NCI-H748 (cell line): Measurements from ENCODE around the gene HGS.
A peak's percentile ranks its signal among the peaks of the same experiment; 100 is the strongest.

ENCODE experiments used
- DNase-seq: peaks from one replicate; lab custom pipeline; 2025; ENCODE audit not compliant: unreplicated experiment; lab: John Stamatoyannopoulos, UW

The HGS gene

DNA sequence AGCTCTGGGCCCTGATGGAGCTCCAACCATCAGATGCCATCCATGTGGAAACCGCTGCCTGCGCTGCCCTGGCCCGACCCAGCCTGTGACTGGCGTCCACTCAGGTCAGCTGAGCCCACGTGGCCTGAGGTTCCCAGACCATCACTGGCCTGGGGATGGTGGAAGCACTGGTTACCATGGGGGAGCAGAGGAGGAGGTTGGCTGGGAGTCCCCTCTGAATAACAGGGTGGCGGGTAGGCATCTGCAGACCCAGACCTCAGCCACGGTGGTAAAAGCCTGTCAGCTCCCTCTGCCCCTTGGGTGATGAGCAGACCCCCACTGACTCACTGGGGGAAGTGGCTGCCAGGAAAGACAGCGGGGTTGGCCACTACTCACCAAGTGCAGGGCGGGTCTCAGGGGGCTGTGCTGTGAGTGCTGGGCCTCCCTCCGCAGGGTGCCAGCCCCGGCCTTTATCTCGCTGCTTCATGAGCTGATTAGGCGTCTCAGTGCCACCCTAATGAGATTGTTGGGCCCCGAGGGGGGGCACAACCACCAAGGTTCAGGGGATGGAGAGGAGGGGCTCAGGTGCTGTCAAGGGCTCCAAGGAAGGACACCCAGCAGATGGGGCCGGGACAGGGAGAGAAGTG lies 27.6 kb upstream of the HGS start, which contains the start of gene PDE6G:
TSS of gene PDE6G (minus strand) at position 425 of the 626 bp plus-strand sequence. CDS start 3,237 bp downstream, outside the sequence.
- no peak for DNase-seq

GRCh38 chr17:81656835-81657234 lies 27.0 kb upstream of the HGS start:
- no peak for DNase-seq

DNA sequence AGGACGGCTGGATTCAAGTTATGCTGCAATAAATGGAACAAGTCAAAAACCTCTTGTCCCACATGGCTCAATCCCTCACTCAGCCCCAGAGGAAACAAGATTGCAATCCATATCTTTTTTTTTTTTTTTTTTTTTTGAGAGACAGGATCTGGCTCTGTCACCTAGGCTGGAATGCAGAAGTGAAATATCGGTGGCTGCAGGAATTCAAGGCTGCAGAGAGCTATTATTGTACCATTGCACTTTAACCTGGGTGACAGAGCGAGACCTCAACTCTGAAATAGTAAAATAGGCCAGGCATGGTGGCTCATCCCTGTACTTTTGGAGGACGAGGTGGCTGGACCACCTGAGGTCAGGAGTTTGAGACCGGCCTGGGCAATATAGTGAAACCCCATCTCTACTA lies 24.8 kb upstream of the HGS start:
- DNase-seq: no peak

DNA sequence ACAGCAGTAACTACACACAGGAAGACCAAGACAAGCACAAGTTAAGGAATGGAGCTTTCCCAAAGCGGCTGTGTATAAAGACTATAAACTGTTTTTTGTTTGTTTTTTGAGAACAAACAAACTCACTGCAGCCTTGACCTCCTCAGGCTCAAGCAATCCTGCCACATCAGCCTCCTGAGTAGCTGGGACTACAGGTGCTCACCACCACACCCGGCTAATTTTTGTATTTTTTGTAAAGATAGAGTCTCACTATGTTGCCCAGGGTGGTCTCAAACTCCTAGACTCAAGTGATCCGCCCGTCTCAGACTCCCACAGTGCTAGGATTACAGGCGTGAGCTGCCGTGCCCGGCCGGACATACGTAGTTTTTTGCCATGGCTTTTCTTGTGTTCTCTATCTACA lies 23.4 kb upstream of the HGS start:
- DNase-seq: no peak

DNA sequence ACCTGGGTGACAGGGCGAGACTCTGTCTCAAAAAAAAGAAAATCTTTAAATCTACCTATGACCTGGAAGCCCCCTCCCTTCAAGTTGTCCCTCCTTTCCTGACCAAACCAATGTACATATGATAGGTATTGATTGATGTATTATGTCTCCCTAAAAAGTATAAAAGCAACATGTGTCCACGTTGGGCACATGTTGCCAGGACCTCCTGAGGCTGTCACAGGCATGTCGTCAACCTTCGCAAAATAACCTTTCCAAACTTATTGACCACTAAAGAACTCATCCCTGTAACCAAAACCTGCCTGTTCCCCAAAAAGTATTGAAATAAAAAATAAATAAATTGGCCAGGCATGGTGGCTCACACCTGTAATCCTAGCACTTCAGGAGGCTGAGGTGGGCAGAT lies 21.8 kb upstream of the HGS start:
- no peak for DNase-seq

DNA sequence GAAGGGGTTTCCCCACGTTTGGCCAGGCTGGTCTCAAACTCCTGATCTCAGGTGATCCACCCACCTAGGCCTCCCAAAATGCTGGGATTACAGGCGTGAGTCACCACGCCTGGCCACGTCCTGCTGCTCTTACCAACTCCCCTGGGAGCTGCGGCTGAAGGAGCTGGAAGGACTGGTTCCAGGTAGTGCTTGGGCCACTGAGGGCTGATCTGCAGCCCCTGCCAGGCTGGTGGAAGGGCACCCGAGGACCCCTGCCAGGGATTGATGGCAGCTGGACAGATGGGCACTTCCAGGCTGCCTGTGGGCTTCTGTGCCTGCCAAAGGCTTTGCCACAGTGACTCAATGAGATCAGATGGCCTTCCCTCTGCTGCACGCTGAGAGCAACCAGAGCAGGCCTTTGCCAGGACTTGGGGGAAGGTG lies 19.8 kb upstream of the HGS start:
- DNase-seq: no peak

DNA sequence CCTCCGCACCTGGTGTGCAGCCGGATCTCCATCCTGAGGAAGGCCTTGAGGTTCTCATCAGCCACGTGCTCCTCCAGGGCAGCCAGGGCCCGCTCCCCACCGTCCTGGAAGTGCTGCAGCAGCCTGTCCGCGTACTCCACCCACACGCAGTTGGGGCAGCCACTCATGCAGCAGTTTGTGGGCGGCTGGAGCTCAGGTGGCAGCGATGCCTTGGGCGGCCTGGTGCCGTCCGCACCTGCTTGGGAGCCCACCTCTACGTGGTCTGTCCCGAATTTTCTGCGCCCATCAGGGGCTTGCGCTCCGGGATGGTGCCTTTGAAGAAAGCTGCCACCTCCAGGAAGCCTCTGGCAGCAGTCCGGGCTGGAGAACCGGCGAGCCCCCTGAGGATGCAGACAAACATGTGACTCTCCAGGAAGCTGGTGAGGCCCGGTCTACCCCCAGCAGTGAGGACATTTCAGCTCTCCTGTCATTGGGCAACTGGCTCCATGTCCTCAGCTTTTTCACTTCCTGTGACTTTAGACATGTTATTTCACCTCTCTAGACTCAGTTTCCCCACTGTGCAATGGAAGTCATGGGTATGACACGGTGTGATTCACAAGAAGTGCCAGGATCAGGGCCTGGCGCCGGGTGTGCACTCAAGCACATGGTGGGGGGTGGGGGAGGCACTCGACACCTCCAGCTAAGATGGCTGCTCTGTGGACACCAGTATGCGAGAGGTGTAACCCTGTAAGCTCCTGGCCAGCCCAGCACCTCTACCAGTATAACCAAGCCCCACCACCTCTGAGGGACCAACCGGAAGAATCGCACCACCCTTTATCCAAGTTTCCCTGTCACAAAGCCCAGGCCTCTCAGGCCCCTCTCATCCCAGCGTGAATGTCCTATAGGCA lies 18.4 kb upstream of the HGS start:
- peak; percentile 49 for DNase-seq

GRCh38 chr17:81666092-81666341 lies 17.8 kb upstream of the HGS start:
- peak; percentile 72 for DNase-seq

GRCh38 chr17:81666342-81667191 lies 17.2 kb upstream of the HGS start, which contains the start of the genes CCDC137 and OXLD1:
TSS of gene CCDC137 (plus strand) at chr17:81666737. CDS start at chr17:81666767, 30 bp downstream.
TSS of gene OXLD1 (minus strand) at chr17:81666605. CDS start at chr17:81666577, 28 bp downstream.
- peak; percentile 98 for DNase-seq

GRCh38 chr17:81667754-81668153 lies 16.1 kb upstream of the HGS start:
- DNase-seq: no peak

DNA sequence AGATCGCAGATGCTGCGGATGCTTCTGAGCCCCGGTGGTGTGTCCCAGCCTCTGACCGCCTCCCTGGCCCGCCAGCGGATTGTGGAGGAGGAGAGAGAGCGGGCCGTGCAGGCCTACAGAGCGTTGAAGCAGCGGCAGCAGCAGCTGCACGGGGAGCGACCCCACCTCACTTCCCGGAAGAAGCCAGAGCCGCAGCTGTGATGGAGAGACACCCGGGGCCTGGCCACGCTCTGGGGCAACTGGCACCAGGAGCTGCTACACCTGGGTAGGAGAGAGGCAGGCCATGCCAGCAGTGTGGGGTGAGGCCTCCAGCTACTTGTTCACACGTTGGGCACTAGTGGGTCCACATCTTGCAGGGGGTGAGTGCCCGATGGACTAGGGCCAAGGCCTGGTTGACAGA lies 11.3 kb upstream of the HGS start:
- no peak for DNase-seq

DNA sequence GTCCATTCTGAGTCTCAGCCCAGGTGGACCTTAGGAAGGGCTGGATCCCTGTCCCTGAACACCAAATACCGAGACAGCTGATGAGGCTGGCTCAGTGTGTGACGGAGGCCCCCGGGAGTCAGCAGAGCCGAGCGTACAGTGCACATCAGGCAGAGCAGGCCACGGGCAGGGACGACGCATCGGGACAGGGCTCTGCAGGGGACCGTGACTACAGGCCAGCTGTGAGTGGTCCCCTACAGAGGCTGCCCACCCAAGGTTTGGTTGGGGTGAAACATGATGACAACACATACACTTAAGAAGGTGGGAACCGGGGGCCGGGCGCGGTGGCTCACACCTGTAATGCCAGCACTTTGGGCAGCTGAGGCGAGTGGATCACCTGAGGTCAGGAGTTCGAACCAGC lies 10.9 kb upstream of the HGS start:
- DNase-seq: no peak

- DNase-seq: no peak
These were observed 10.1 kb upstream of the HGS start for GRCh38 chr17:81673561-81674258.

- peak; percentile 35 for DNase-seq
These were observed 8.1 kb upstream of the HGS start for GRCh38 chr17:81675515-81676221.

GRCh38 chr17:81676906-81677305 lies 6.9 kb upstream of the HGS start:
- DNase-seq: no peak

GRCh38 chr17:81680150-81680549 lies 3.7 kb upstream of the HGS start:
- no peak for DNase-seq

GRCh38 chr17:81681672-81682071 lies 2.1 kb upstream of the HGS start:
- DNase-seq: no peak

- peak; percentile 31 for DNase-seq
These were observed 1.1 kb upstream of the HGS start for GRCh38 chr17:81682565-81683207.

- peak; percentile 65 for DNase-seq
These were observed 615 bp upstream of the HGS start for GRCh38 chr17:81683208-81683583.

- no peak for DNase-seq
These were observed 666 bp downstream of the HGS start for GRCh38 chr17:81684442-81684911.
